Peyer's patch (tissue), 4 donors: ENCODE data around the gene HDAC4.

Source experiments
- POLR2A ChIP-seq, 2 donors: fragments of 450-650 bp; IDR thresholded peaks; one replicate each; pipeline ENCODE4 v1.5.1; 2017; ENCODE audit warnings: antibody characterized with exemption in 2 of 2, mild to moderate bottlenecking in 2 of 2, moderate library complexity in 2 of 2
- TF ChIP-seq, protein P1 (sequence below), 6 experiments: fragments of 450-650 bp in 4 of 6; fragments of 200-600 bp in 2 of 6; sonication (generic) in 1 of 6; IDR thresholded peaks; one replicate each; pipeline ENCODE4 v1.5.1; 2017 to 2019; ENCODE audit warnings: antibody characterized with exemption in 6 of 6, mild to moderate bottlenecking in 3 of 6, moderate library complexity in 1 of 6

GRCh38 chr2:239164335-239164871, 236.4 kb downstream of the HDAC4 start:
- TF ChIP-seq, protein P1, sequence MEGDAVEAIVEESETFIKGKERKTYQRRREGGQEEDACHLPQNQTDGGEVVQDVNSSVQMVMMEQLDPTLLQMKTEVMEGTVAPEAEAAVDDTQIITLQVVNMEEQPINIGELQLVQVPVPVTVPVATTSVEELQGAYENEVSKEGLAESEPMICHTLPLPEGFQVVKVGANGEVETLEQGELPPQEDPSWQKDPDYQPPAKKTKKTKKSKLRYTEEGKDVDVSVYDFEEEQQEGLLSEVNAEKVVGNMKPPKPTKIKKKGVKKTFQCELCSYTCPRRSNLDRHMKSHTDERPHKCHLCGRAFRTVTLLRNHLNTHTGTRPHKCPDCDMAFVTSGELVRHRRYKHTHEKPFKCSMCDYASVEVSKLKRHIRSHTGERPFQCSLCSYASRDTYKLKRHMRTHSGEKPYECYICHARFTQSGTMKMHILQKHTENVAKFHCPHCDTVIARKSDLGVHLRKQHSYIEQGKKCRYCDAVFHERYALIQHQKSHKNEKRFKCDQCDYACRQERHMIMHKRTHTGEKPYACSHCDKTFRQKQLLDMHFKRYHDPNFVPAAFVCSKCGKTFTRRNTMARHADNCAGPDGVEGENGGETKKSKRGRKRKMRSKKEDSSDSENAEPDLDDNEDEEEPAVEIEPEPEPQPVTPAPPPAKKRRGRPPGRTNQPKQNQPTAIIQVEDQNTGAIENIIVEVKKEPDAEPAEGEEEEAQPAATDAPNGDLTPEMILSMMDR (IDR thresholded peaks at IDR 0.05), result no peak
- no peak for TF ChIP-seq POLR2A (IDR thresholded peaks at IDR 0.05)
